Prostate gland (tissue), 1 donor: ENCODE data around the gene RASSF10.

Experiments
- POLR2A ChIP-seq: fragments of 450-650 bp; IDR thresholded peaks from one replicate; pipeline ENCODE4 v1.6.1; 2016; ENCODE audit warnings: antibody characterized with exemption, mild to moderate bottlenecking
- POLR2AphosphoS5 ChIP-seq: sonication (generic); formaldehyde crosslinking; IDR thresholded peaks from one replicate; pipeline ENCODE4 v1.6.1; 2017; ENCODE audit warnings: antibody characterized with exemption

- TF ChIP-seq POLR2AphosphoS5 (peak; percentile 42), POLR2A (no peak)
Measured at GRCh38 chr11:13040969-13041561, 31.9 kb downstream of the RASSF10 start.
